Fibroblast of lung (primary cell): Measurements from ENCODE around the gene ADAMTSL1. TPM values are rescaled to one million over a fixed set of nuclear protein-coding genes. Genes with fewer than 3 reads are reported as not detected.

Experiments used
- DNase-seq, 2 donors: peaks; one replicate each; pipeline versions ENCODE4 v3.0.0 to v3.0.0-alpha.2; 2010; ENCODE audit warnings: low read depth in 2 of 2
- H2AFZ ChIP-seq: 2 replicates; pipeline ENCODE4 v1.5.1; 2012; ENCODE audit warnings: low read length, control low read depth, inconsistent platforms
- H3K27ac ChIP-seq: 2 replicates; pipeline ENCODE4 v1.5.1; 2011; ENCODE audit warnings: low read length, control low read depth; ENCODE audit not compliant: insufficient read depth
- H3K27me3 ChIP-seq: 2 replicates; pipeline ENCODE4 v1.5.1; 2011; ENCODE audit warnings: mild to moderate bottlenecking, low read length; ENCODE audit not compliant: control insufficient read depth, insufficient read depth
- H3K36me3 ChIP-seq: 2 replicates; pipeline ENCODE4 v1.5.1; 2011; ENCODE audit warnings: low read length; ENCODE audit not compliant: control insufficient read depth, insufficient read depth
- H3K4me1 ChIP-seq: 2 replicates; pipeline ENCODE4 v1.5.1; 2011; ENCODE audit warnings: low read length; ENCODE audit not compliant: control insufficient read depth, insufficient read depth; ENCODE audit errors: extremely low read depth
- H3K4me2 ChIP-seq: 2 replicates; pipeline ENCODE4 v1.5.1; 2011; ENCODE audit warnings: low read length, control low read depth; ENCODE audit not compliant: insufficient read depth; ENCODE audit errors: extremely low read depth
- H3K4me3 ChIP-seq, 4 experiments: fragments of 200-600 bp in 1 of 4; sonication (generic) in 1 of 4; replicated peaks in 1 of 4; 2 replicates each; pipeline ENCODE4 v1.5.1; 2011 to 2016; ENCODE audit warnings: low read length in 4 of 4, low read depth in 3 of 4, mild to moderate bottlenecking in 3 of 4, control low read depth in 2 of 4, inconsistent platforms in 1 of 4, mixed read lengths in 1 of 4; ENCODE audit not compliant: insufficient read depth in 1 of 4; ENCODE audit errors: control extremely low read depth in 1 of 4
- H3K79me2 ChIP-seq: 2 replicates; pipeline ENCODE4 v1.5.1; 2012; ENCODE audit warnings: mild to moderate bottlenecking, low read length, inconsistent platforms; ENCODE audit not compliant: control insufficient read depth, insufficient read depth
- H3K9ac ChIP-seq: 2 replicates; pipeline ENCODE4 v1.5.1; 2011; ENCODE audit warnings: mild to moderate bottlenecking, low read length, control low read depth; ENCODE audit not compliant: insufficient read depth
- H3K9me3 ChIP-seq: 2 replicates; pipeline ENCODE4 v1.5.1; 2012; ENCODE audit warnings: low read depth, low read length; ENCODE audit not compliant: control insufficient read depth, insufficient read depth
- H4K20me1 ChIP-seq: 2 replicates; pipeline ENCODE4 v1.5.1; 2011; ENCODE audit warnings: low read length; ENCODE audit not compliant: control insufficient read depth, insufficient read depth; ENCODE audit errors: extremely low read depth
- CTCF ChIP-seq, 2 donors: IDR thresholded peaks in 1 of 2; conservative IDR thresholded peaks in 1 of 2; 1 replicate in 1 of 2; 2 replicates in 1 of 2; pipeline ENCODE4 v1.5.1; 2011 to 2012; ENCODE audit warnings: low read length in 2 of 2, control low read depth in 1 of 2, inconsistent platforms in 1 of 2, low read depth in 1 of 2, mild to moderate bottlenecking in 1 of 2
- EZH2 ChIP-seq: IDR thresholded peaks from 2 replicates; pipeline ENCODE4 v1.5.1; 2012; ENCODE audit warnings: low read length, control low read depth, mild to moderate bottlenecking; ENCODE audit errors: missing control alignments
- polyA plus RNA-seq, 2 donors: library from polyadenylated mRNA; depleted of rRNA in 1 of 2; stranded (reverse) in 1 of 2; unstranded in 1 of 2; fragments of >200 nt; gene quantifications; 2 replicates each; pipeline ENCODE4 v1.2.1, GENCODE V29; 2011 to 2012; ENCODE audit warnings: missing spikeins in 1 of 2
- total RNA-seq: library from RNA; depleted of rRNA; stranded (reverse); fragments of >200 nt; gene quantifications from 2 replicates; pipeline ENCODE4 v1.2.1, GENCODE V29; 2014

Gene ADAMTSL1
- total and polyA plus RNA-seq, 2 donors (not counting 1 experiment from before 2014, with no cell fraction given): 19.3 to 27.9 TPM

- no peaks in the 10 kb centered on the region for H3K27me3 ChIP-seq
- H3K4me1 ChIP-seq: no peaks in the 10 kb centered on the region
- H3K9ac ChIP-seq: no peak overlapping the region
- no peak overlapping the region for H3K4me3 ChIP-seq
- no peak overlapping the region for H3K27ac ChIP-seq
- no peak for DNase-seq
- no peaks in the 10 kb centered on the region for H3K36me3 ChIP-seq
- H2AFZ ChIP-seq: no peak overlapping the region
- H4K20me1 ChIP-seq: no peaks in the 10 kb centered on the region
- no peaks in the 10 kb centered on the region for H3K9me3 ChIP-seq
- H3K79me2 ChIP-seq: no peaks in the 10 kb centered on the region
- no peak for TF ChIP-seq CTCF (conservative IDR thresholded peaks at IDR 0.05 in 1 of 2, IDR thresholded peaks at IDR 0.05 in 1 of 2; ENCODE audit: low read depth in 1 of 2, low read length in 2 of 2)
- H3K4me2 ChIP-seq: no peak overlapping the region
Observed at GRCh38 chr9:18849890-18850677, 376.1 kb downstream of the ADAMTSL1 start.

- H3K27ac ChIP-seq: no peak overlapping the region
- no peak for DNase-seq
- H2AFZ ChIP-seq: no peak overlapping the region
- no peak overlapping the region for H3K4me2 ChIP-seq
- no peaks in the 10 kb centered on the region for H4K20me1 ChIP-seq
- H3K36me3 ChIP-seq: no peaks in the 10 kb centered on the region
- no peaks in the 10 kb centered on the region for H3K27me3 ChIP-seq
- H3K4me3 ChIP-seq: no peak overlapping the region
- no peak overlapping the region for H3K9ac ChIP-seq
- H3K79me2 ChIP-seq: no peaks in the 10 kb centered on the region
- no peaks in the 10 kb centered on the region for H3K9me3 ChIP-seq
- TF ChIP-seq CTCF (conservative IDR thresholded peaks at IDR 0.05 in 1 of 2, IDR thresholded peaks at IDR 0.05 in 1 of 2; ENCODE audit: low read depth in 1 of 2, low read length in 2 of 2) (no peak), EZH2 (no peak)
- H3K4me1 ChIP-seq: no peaks in the 10 kb centered on the region
Observed at GRCh38 chr9:18851069-18851795, 377.3 kb downstream of the ADAMTSL1 start.

GRCh38 chr9:18855656-18856055 is 381.7 kb downstream of the ADAMTSL1 start:
- no peaks in the 10 kb centered on the region for H3K36me3 ChIP-seq
- peak in 1 of 2 donors; percentile 43 for DNase-seq

More at GRCh38 chr9:18855656-18856055, 381.7 kb downstream of the ADAMTSL1 start:
- Histone ChIP-seq H2AFZ (no peak overlapping the region), H3K4me3 (no peak overlapping the region), H3K9me3 (no peaks in the 10 kb centered on the region), H3K4me2 (no peak overlapping the region), H3K27me3 (no peaks in the 10 kb centered on the region), H3K4me1 (peaks cover 2% of the 10 kb centered on the region), H4K20me1 (no peaks in the 10 kb centered on the region), H3K27ac (no peak overlapping the region), H3K79me2 (no peaks in the 10 kb centered on the region), H3K9ac (no peak overlapping the region)
- no peak for TF ChIP-seq CTCF (conservative IDR thresholded peaks at IDR 0.05 in 1 of 2, IDR thresholded peaks at IDR 0.05 in 1 of 2; ENCODE audit: low read depth in 1 of 2, low read length in 2 of 2)
- TF ChIP-seq EZH2: no peak
